ENCODE results near the gene LIN37. TPM values are rescaled to one million over a fixed set of nuclear protein-coding genes. Genes with fewer than 3 reads are reported as not detected.

The LIN37 gene
- total and polyA plus RNA-seq, 2 experiments from 2014 or later: 12.0 to 13.6 TPM

DNA sequence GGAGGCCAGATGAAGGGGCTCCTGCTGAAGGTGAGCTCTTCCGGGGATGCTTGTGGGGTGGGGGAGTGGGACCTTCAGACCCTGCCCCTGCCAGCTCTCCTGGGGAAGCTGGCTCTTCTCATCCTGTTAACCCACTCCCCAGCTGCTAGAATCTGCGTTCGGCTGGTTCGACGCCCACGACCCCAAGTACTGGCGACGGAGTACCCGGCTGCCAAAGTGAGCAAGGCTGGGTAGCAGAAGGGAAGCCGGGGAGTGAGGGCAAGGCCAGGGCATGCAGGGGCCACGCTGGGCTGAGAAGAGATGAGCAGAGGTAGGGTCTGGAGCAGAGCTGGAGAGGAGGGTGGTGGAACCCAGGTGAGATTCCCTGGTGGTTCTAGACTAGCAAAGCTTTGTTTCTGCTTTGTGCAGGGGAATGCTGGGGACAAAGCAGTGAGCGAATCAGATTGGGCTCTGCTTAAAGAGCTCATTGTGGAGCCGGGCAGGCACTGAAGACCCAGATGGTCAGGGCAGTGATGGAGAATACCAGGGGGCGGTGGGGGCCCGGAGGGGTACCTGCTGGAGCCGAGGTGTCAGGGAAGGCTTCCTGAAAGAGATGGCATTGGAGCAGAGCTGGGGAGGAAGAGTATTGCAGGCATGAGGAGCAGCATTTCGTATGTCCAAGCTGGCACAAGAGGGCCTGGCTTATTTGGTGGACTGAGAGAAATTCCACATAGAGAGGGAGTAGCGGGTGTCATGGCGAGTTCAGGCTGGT, 20.2 kb upstream of the LIN37 start:
- Histone ChIP-seq H3K4me2 (no peak overlapping the region), H3K27me3 (no peaks in the 10 kb centered on the region), H3K4me1 (ENCODE audit: insufficient read depth) (no peaks in the 10 kb centered on the region), H3K9me2 (replicated peaks; ENCODE audit: insufficient read depth) (no peaks in the 10 kb centered on the region), H4K20me1 (ENCODE audit: insufficient read depth, poor library complexity, severe bottlenecking) (no peaks in the 10 kb centered on the region), H3K9me3 (ENCODE audit: low read depth) (no peaks in the 10 kb centered on the region), H2AFZ (no peak overlapping the region), H3K4me3 (no peak overlapping the region), H3K27ac (no peak overlapping the region), H3K36me3 (replicated peaks; ENCODE audit: insufficient read depth, low read depth) (no peaks in the 10 kb centered on the region), H3K79me2 (no peaks in the 10 kb centered on the region)
- DNase-seq (ENCODE audit: low spot score): no peak
- TF ChIP-seq EZH2phosphoT487 (IDR thresholded peaks at IDR 0.05; ENCODE audit: low read depth, severe bottlenecking, unreplicated experiment): no peak
- TF ChIP-seq, protein P1, sequence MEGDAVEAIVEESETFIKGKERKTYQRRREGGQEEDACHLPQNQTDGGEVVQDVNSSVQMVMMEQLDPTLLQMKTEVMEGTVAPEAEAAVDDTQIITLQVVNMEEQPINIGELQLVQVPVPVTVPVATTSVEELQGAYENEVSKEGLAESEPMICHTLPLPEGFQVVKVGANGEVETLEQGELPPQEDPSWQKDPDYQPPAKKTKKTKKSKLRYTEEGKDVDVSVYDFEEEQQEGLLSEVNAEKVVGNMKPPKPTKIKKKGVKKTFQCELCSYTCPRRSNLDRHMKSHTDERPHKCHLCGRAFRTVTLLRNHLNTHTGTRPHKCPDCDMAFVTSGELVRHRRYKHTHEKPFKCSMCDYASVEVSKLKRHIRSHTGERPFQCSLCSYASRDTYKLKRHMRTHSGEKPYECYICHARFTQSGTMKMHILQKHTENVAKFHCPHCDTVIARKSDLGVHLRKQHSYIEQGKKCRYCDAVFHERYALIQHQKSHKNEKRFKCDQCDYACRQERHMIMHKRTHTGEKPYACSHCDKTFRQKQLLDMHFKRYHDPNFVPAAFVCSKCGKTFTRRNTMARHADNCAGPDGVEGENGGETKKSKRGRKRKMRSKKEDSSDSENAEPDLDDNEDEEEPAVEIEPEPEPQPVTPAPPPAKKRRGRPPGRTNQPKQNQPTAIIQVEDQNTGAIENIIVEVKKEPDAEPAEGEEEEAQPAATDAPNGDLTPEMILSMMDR (IDR thresholded peaks at IDR 0.05; ENCODE audit: poor library complexity): no peak
- TF ChIP-seq EZH2 (IDR thresholded peaks at IDR 0.05; ENCODE audit: borderline replicate concordance): no peak
- WGBS (ENCODE audit: low lambda C conversion rate, missing lambda C conversion rate): 91% methylated on average over 17 of the region's 19 CpGs

DNA sequence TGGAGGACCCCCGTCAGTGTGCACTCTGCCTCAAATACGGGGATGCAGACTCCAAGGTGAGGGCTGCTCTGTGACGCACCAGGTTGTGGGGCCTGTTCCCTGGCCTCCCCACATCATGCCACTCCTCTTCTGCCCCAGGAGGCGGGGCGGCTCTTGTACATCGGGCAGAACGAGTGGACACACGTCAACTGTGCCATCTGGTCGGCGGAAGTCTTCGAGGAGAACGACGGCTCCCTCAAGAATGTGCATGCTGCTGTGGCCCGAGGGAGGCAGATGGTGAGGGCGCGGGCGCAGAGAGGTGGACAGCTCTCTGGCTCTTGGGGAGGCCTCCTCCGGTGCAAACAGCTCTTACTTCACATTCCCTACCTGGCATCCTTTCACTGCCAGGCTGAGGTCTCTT, 19.4 kb upstream of the LIN37 start:
- 97% methylated on average over 18 of the region's 18 CpGs for WGBS (ENCODE audit: low lambda C conversion rate, missing lambda C conversion rate)
- Histone ChIP-seq H3K9me3 (ENCODE audit: low read depth) (no peaks in the 10 kb centered on the region), H3K4me3 (no peak overlapping the region), H3K4me2 (no peak overlapping the region), H3K36me3 (replicated peaks; ENCODE audit: insufficient read depth, low read depth) (no peaks in the 10 kb centered on the region), H3K79me2 (no peaks in the 10 kb centered on the region), H3K27ac (no peak overlapping the region), H3K27me3 (no peaks in the 10 kb centered on the region), H4K20me1 (ENCODE audit: insufficient read depth, poor library complexity, severe bottlenecking) (no peaks in the 10 kb centered on the region), H3K4me1 (ENCODE audit: insufficient read depth) (no peaks in the 10 kb centered on the region), H2AFZ (no peak overlapping the region), H3K9me2 (replicated peaks; ENCODE audit: insufficient read depth) (no peaks in the 10 kb centered on the region)
- TF ChIP-seq EZH2 (IDR thresholded peaks at IDR 0.05; ENCODE audit: borderline replicate concordance) (no peak), EZH2phosphoT487 (IDR thresholded peaks at IDR 0.05; ENCODE audit: low read depth, severe bottlenecking, unreplicated experiment) (no peak)
- TF ChIP-seq, protein P1 (IDR thresholded peaks at IDR 0.05; ENCODE audit: poor library complexity): no peak
- DNase-seq (ENCODE audit: low spot score): no peak

DNA sequence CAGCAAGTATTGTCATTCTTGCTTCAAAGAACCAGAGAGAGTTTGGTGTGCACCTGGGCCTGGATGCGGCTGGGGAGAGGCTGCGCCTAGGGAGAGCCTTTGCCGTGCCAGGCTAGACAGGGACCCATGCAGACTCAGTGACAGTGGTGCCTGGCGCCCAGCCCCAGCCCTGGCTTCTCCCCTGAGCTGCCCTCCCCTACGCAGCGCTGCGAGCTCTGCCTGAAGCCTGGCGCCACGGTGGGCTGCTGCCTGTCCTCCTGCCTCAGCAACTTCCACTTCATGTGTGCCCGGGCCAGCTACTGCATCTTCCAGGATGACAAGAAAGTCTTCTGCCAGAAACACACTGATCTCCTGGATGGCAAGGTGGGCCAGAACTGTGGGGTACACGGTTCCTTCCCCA, 18.6 kb upstream of the LIN37 start:
- WGBS (ENCODE audit: low lambda C conversion rate, missing lambda C conversion rate): 87% methylated on average over 11 of the region's 11 CpGs

More for the DNA sequence above, 18.6 kb upstream of the LIN37 start:
- Histone ChIP-seq H3K9me2 (replicated peaks; ENCODE audit: insufficient read depth) (no peaks in the 10 kb centered on the region), H3K4me3 (no peak overlapping the region), H3K9me3 (ENCODE audit: low read depth) (no peaks in the 10 kb centered on the region), H3K4me2 (no peak overlapping the region), H3K27ac (no peak overlapping the region), H3K79me2 (no peaks in the 10 kb centered on the region), H3K36me3 (replicated peaks; ENCODE audit: insufficient read depth, low read depth) (no peaks in the 10 kb centered on the region), H4K20me1 (ENCODE audit: insufficient read depth, poor library complexity, severe bottlenecking) (no peaks in the 10 kb centered on the region), H2AFZ (no peak overlapping the region), H3K27me3 (no peaks in the 10 kb centered on the region), H3K4me1 (ENCODE audit: insufficient read depth) (no peaks in the 10 kb centered on the region)
- TF ChIP-seq, protein P1 (IDR thresholded peaks at IDR 0.05; ENCODE audit: poor library complexity): no peak
- TF ChIP-seq EZH2 (IDR thresholded peaks at IDR 0.05; ENCODE audit: borderline replicate concordance): no peak
- no peak for DNase-seq (ENCODE audit: low spot score)

Data from hepatocyte (in vitro differentiated cells).